Body of pancreas (tissue), 4 donors: Measurements from ENCODE around the gene IQCK. TPM values are rescaled to one million over a fixed set of nuclear protein-coding genes. Genes with fewer than 3 reads are reported as not detected.

Source experiments
- ATAC-seq: fragments of 150-250 bp; one replicate; pipeline ENCODE4 v1.9.1; 2016
- DNase-seq, 4 donors: peaks; one replicate each; pipeline ENCODE4 v3.0.0-alpha.2; 2019
- H3K27ac ChIP-seq, 4 donors: fragments of 200-600 bp; sonication (generic); 1 replicate in 3 of 4; 2 replicates in 1 of 4; pipeline versions ENCODE4 v1.5.1 to v1.6.1; 2016 to 2019; ENCODE audit warnings: mild to moderate bottlenecking in 1 of 4, mixed read lengths in 1 of 4, moderate library complexity in 1 of 4
- H3K27me3 ChIP-seq, 2 donors: fragments of 200-600 bp; sonication (generic); one replicate each; pipeline ENCODE4 v1.6.0; 2016; ENCODE audit warnings: mild to moderate bottlenecking in 1 of 2
- H3K36me3 ChIP-seq, 2 donors: fragments of 200-600 bp; sonication (generic); replicated peaks in 1 of 2; 2 replicates each; pipeline ENCODE4 v1.5.1; 2016; ENCODE audit warnings: low read depth in 2 of 2; ENCODE audit not compliant: insufficient read depth in 1 of 2
- H3K4me1 ChIP-seq: fragments of 200-600 bp; sonication (generic); one replicate; pipeline ENCODE4 v1.6.0; 2016
- H3K4me3 ChIP-seq, 2 donors: fragments of 200-600 bp; sonication (generic); 1 replicate in 1 of 2; 2 replicates in 1 of 2; pipeline ENCODE4 v1.5.1; 2016 to 2019
- H3K9me3 ChIP-seq, 3 donors: fragments of 200-600 bp; sonication (generic); 1 replicate in 2 of 3; 2 replicates in 1 of 3; pipeline ENCODE4 v1.5.1; 2016
- CTCF ChIP-seq, 7 experiments: fragments of 450-650 bp in 4 of 7; fragments of 200-600 bp in 3 of 7; sonication (generic) in 3 of 7; IDR thresholded peaks; one replicate each; pipeline ENCODE4 v1.5.1; 2016 to 2019; ENCODE audit warnings: antibody characterized with exemption in 7 of 7
- POLR2A ChIP-seq, 3 donors: fragments of 450-650 bp; IDR thresholded peaks; one replicate each; pipeline ENCODE4 v1.6.1; 2016; ENCODE audit warnings: antibody characterized with exemption in 3 of 3, mild to moderate bottlenecking in 2 of 3
- WGBS, 2 donors: methylation state at CpG; one replicate each; pipeline ENCODE4 v1.1.5; 2017; 5-methylcytosine and 5-hydroxymethylcytosine counted together
- intact Hi-C: fragments of 100-400 bp; cut with DNase I; formaldehyde crosslinking; loops from one replicate; pipeline ENCODE4 v1.15.1; 2023
- total RNA-seq, 2 donors: library from RNA; depleted of rRNA; stranded (reverse); fragments of >200 nt; gene quantifications; one replicate each; pipeline ENCODE4 v1.1.0, GENCODE V29; 2016

Gene IQCK
- total RNA-seq, 2 donors from 2014 or later = 10.9 to 52.7 TPM

- peaks cover 58% of the 10 kb centered on the region for H3K4me1 ChIP-seq
- TF ChIP-seq CTCF (IDR thresholded peaks at IDR 0.05) = no peak
- peak in 2 of 3 donors; percentile 37 to 52 for TF ChIP-seq POLR2A (IDR thresholded peaks at IDR 0.05)
- H3K9me3 ChIP-seq = no peaks in the 10 kb centered on the region
- H3K36me3 ChIP-seq = no peaks in the 10 kb centered on the region
- H3K27me3 ChIP-seq = no peaks in the 10 kb centered on the region
- intact Hi-C loops = no loop called here
- WGBS, 2 donors = 14 to 19% methylated on average over 10 of the region's 10 CpGs
- peak; percentile 82 to 93 (median 89) for DNase-seq
- peak; percentile 70 for ATAC-seq
- no peak overlapping the region for H3K4me3 ChIP-seq
- H3K27ac ChIP-seq = peak overlapping the region; percentile 75 to 94 (median 88)
Measured at GRCh38 chr16:19804538-19805323, 86.7 kb downstream of the IQCK start.

GRCh38 chr16:19805459-19806162, 87.5 kb downstream of the IQCK start:
- no peak overlapping the region for H3K4me3 ChIP-seq
- 84 to 89% methylated on average over 4 of the region's 4 CpGs for WGBS, 2 donors
- intact Hi-C loops = no loop called here
- peaks cover 67% of the 10 kb centered on the region for H3K4me1 ChIP-seq
- no peaks in the 10 kb centered on the region for H3K9me3 ChIP-seq
- no peak for TF ChIP-seq CTCF (IDR thresholded peaks at IDR 0.05)
- TF ChIP-seq POLR2A (IDR thresholded peaks at IDR 0.05) = no peak
- H3K36me3 ChIP-seq = no peaks in the 10 kb centered on the region
- no peaks in the 10 kb centered on the region for H3K27me3 ChIP-seq
- no peak for DNase-seq
- no peak for ATAC-seq
- peak overlapping the region; percentile 75 to 94 (median 88) for H3K27ac ChIP-seq

GRCh38 chr16:19808061-19808641, 90.1 kb downstream of the IQCK start:
- H3K27ac ChIP-seq = peak overlapping the region; percentile 84 to 94 (median 90)
- H3K4me1 ChIP-seq = peaks cover 82% of the 10 kb centered on the region
- no peaks in the 10 kb centered on the region for H3K27me3 ChIP-seq
- H3K9me3 ChIP-seq = no peaks in the 10 kb centered on the region
- no peaks in the 10 kb centered on the region for H3K36me3 ChIP-seq
- no peak overlapping the region for H3K4me3 ChIP-seq
- ATAC-seq (peak; percentile 85), DNase-seq (peak; percentile 78 to 93 (median 86))
- WGBS, 2 donors = 14 to 20% methylated on average over 5 of the region's 5 CpGs
- peak in 2 of 3 donors; percentile 35 to 38 for TF ChIP-seq POLR2A (IDR thresholded peaks at IDR 0.05)
- TF ChIP-seq CTCF (IDR thresholded peaks at IDR 0.05) = peak in 2 of 7 experiments; percentile 1 to 10
- intact Hi-C loops = no loop called here

DNA sequence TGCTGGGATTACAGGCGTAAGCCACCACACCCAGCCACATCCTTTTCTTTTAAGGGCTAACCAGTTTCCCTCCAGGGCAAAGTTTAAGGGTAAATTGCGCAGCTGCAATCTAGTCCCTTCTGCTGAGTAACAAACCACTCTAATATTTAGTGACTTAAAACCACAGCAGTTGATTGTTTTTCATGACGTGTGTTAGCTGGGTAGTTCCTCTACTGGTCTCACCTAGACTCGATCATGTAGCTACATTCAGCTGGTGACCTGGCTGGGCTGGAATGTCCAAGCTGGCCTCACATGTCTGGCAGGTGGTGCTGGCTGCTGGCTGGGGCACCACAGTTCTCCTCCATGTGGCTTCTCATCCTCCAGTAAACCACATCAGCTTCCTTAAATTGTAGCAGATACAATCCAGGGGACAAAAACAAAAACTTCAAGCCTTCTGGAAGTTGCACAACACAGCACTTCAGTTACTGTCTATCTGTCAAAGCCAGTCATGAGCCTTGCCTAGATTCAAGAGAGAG, 91.1 kb downstream of the IQCK start:
- Histone ChIP-seq H3K4me3 (no peak overlapping the region), H3K36me3 (no peaks in the 10 kb centered on the region), H3K27me3 (no peaks in the 10 kb centered on the region), H3K9me3 (no peaks in the 10 kb centered on the region), H3K4me1 (peaks cover 75% of the 10 kb centered on the region), H3K27ac (peak overlapping the region; percentile 84 to 94 (median 90))
- intact Hi-C loops = no loop called here
- ATAC-seq (no peak), DNase-seq (peak; percentile 51 to 69 (median 62))
- TF ChIP-seq POLR2A (IDR thresholded peaks at IDR 0.05) = no peak
- no peak for TF ChIP-seq CTCF (IDR thresholded peaks at IDR 0.05)
- 59 to 78% methylated on average over 2 to 4 of the region's 4 CpGs for WGBS, 2 donors
